ENCODE measurements around the gene TYMP. TPM values are rescaled to one million over a fixed set of nuclear protein-coding genes. Genes with fewer than 3 reads are reported as not detected.

TYMP gene
- total and polyA plus RNA-seq, 3 donors from 2014 or later = 12.5 to 25.9 (median 15.4) TPM

DNA sequence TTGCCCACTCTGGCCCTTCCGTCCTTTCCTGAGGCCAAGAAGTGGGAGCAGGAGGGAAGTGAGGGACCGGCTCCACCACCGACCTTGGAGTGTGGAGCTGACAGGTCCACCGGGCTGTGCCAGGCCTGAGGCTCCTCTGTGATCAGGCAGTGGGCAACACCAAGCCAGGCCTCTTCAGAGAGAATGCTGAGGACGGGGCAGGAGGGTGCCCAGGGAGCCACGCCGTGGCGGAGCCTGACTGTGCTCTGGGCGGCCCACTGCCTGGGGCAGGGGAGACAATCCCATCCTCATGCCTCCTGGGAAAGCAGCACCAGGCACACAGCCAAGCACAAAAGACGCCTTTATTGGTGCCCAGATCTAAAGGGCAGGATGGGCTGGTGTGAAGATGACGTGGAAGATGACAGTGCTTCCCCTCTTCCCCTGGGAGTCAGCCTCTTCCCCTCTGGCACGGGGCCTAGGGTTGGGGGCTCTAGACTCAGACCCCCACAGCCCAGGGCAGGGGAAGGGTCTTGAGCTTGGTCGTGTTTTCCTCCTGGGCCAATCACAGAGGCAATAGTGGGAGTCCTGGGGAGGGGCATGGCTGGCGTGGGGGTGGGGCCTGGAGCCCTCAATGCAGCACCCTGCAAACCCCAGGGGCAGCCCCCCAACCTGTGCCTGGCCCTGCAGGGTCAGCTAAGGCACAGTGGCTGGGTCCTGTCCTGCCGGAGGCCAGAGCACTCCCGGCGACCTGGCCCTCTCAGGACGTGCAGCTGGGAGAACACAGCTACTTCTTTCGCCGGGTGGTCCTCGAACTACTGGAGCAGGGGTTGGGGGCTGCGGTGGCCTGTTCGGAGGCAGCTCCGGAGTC, 27.0 kb downstream of the TYMP start:
- Histone ChIP-seq H3K9me3 (no peaks in the 10 kb centered on the region), H3K4me3 (no peak overlapping the region), H3K27ac (no peak overlapping the region), H3K4me1 (peaks cover 9% of the 10 kb centered on the region), H3K27me3 (no peaks in the 10 kb centered on the region), H3K36me3 (ENCODE audit: low read depth, missing control alignments) (no peaks in the 10 kb centered on the region)
- no peak for TF ChIP-seq POLR2A (IDR thresholded peaks at IDR 0.05)
- TF ChIP-seq, protein P1, sequence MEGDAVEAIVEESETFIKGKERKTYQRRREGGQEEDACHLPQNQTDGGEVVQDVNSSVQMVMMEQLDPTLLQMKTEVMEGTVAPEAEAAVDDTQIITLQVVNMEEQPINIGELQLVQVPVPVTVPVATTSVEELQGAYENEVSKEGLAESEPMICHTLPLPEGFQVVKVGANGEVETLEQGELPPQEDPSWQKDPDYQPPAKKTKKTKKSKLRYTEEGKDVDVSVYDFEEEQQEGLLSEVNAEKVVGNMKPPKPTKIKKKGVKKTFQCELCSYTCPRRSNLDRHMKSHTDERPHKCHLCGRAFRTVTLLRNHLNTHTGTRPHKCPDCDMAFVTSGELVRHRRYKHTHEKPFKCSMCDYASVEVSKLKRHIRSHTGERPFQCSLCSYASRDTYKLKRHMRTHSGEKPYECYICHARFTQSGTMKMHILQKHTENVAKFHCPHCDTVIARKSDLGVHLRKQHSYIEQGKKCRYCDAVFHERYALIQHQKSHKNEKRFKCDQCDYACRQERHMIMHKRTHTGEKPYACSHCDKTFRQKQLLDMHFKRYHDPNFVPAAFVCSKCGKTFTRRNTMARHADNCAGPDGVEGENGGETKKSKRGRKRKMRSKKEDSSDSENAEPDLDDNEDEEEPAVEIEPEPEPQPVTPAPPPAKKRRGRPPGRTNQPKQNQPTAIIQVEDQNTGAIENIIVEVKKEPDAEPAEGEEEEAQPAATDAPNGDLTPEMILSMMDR (IDR thresholded peaks at IDR 0.05) = no peak
- intact Hi-C loops (cut with DNase I; ENCODE audit: low total_unique reads) = no loop called here
- 90 to 92% methylated on average over 12 to 24 of the region's 24 CpGs for WGBS, 2 donors
- no peak for DNase-seq

DNA sequence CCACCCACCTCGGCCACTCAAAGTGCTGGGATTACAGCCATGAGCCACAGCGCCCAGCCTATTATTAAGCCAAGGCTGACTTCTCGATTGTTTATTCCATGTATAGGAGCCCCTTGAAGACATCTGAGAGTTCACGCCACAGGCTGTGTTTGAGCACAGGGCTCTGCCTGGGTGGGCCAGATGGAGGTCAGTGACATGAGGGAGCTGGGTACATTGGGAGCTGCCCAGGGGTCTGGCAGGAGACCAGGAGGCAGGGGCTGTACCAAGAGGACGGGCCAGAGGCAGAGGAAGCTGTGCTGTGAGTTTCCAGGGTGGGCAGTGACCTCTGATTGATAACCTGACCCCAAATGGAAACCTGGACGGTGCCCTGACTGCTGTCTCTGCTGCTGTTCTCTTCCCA, 27.7 kb downstream of the TYMP start:
- Histone ChIP-seq H3K36me3 (ENCODE audit: low read depth, missing control alignments) (no peaks in the 10 kb centered on the region), H3K27ac (no peak overlapping the region), H3K9me3 (no peaks in the 10 kb centered on the region), H3K4me1 (peaks cover 9% of the 10 kb centered on the region), H3K27me3 (no peaks in the 10 kb centered on the region), H3K4me3 (no peak overlapping the region)
- TF ChIP-seq, protein P1 (IDR thresholded peaks at IDR 0.05) = no peak
- no peak for TF ChIP-seq POLR2A (IDR thresholded peaks at IDR 0.05)
- intact Hi-C loops (cut with DNase I; ENCODE audit: low total_unique reads) = no loop called here
- no peak for DNase-seq
- 72 to 75% methylated on average over 6 of the region's 6 CpGs for WGBS, 2 donors

DNA sequence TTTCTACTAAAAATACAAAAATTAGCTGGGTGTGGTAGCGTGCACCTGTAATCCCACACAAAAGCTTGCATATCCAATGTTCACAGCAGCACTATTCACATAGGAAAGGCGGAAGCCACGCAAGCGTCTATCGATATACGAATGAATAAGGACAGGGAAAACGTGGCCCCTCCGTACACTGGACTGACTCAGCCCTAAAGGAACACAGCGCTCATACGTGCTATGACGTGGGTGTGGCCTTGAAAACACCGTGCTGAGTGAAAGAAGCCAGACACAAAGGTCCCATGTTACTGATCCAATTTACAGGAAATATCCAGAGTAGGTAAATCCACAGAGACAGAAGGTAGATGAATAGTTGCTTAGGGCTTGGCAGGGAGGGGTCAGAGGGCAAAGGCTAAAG, 29.4 kb downstream of the TYMP start:
- intact Hi-C loops (cut with DNase I; ENCODE audit: low total_unique reads) = no loop called here
- DNase-seq = no peak

DNA sequence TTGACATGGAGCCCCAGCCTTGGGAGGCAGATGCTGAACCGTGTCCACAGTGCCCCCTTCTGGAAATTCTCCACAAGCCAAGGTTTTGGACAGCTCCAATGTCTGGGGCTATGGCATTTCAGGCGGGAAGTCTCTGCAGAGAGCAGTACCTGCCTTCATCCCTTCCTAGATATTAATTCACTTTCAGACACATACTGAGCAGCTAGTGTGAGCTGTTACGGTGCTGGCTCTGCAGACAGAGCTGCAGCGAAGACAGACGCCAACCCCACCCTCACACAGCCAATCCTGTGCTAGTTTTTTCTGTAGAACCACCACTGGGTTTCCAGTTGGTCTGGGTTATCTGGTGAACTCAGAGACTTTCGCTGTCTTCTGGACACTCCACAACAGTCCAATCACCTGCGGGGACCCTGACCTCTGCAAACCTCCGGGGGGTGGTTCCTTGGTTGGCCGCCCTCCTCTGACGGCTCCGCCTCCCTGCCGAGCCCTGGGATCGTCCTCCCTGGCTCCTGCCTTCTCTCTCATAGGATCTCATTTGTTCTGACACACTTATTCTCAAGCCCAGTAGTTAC, 31.4 kb downstream of the TYMP start:
- Histone ChIP-seq H3K36me3 (ENCODE audit: low read depth, missing control alignments) (no peaks in the 10 kb centered on the region), H3K9me3 (no peaks in the 10 kb centered on the region), H3K4me1 (no peaks in the 10 kb centered on the region), H3K4me3 (no peak overlapping the region), H3K27me3 (no peaks in the 10 kb centered on the region), H3K27ac (no peak overlapping the region)
- no peak for TF ChIP-seq POLR2A (IDR thresholded peaks at IDR 0.05)
- TF ChIP-seq, protein P1 (IDR thresholded peaks at IDR 0.05) = peak in 2 of 3 experiments; percentile 38 to 45
- intact Hi-C loops (cut with DNase I; ENCODE audit: low total_unique reads) = no loop called here
- DNase-seq = peak; percentile 75
- WGBS, 2 donors = 29% methylated on average over 11 to 13 of the region's 13 CpGs

More for the DNA sequence above, 29.4 kb downstream of the TYMP start:
- Histone ChIP-seq H3K27ac (no peak overlapping the region), H3K4me1 (no peaks in the 10 kb centered on the region), H3K4me3 (no peak overlapping the region), H3K36me3 (ENCODE audit: low read depth, missing control alignments) (no peaks in the 10 kb centered on the region), H3K9me3 (no peaks in the 10 kb centered on the region), H3K27me3 (no peaks in the 10 kb centered on the region)
- WGBS, 2 donors = 93 to 96% methylated on average over 12 of the region's 12 CpGs
- TF ChIP-seq POLR2A (IDR thresholded peaks at IDR 0.05) = no peak
- TF ChIP-seq, protein P1 (IDR thresholded peaks at IDR 0.05) = no peak

Data from testis (tissue), 3 donors.